Fibroblast of mammary gland (primary cell): ENCODE measurements around the gene RAB18.

Experiments used
- DNase-seq: peaks from one replicate; pipeline ENCODE4 v3.0.0-alpha.2; 2010; ENCODE audit warnings: low read depth
- H3K4me3 ChIP-seq: 2 replicates; pipeline ENCODE4 v1.5.1; 2011; ENCODE audit warnings: low read depth, mild to moderate bottlenecking, low read length, moderate library complexity; ENCODE audit not compliant: control insufficient read depth
- CTCF ChIP-seq: conservative IDR thresholded peaks from 2 replicates; pipeline ENCODE4 v1.5.1; 2011; ENCODE audit warnings: low read depth, low read length, inconsistent platforms; ENCODE audit not compliant: control insufficient read depth, insufficient read depth

The RAB18 gene

GRCh38 chr10:27531336-27531847, 27.3 kb downstream of the RAB18 start:
- TF ChIP-seq CTCF, result no peak
- no peak overlapping the region for H3K4me3 ChIP-seq
- no peak for DNase-seq

DNA sequence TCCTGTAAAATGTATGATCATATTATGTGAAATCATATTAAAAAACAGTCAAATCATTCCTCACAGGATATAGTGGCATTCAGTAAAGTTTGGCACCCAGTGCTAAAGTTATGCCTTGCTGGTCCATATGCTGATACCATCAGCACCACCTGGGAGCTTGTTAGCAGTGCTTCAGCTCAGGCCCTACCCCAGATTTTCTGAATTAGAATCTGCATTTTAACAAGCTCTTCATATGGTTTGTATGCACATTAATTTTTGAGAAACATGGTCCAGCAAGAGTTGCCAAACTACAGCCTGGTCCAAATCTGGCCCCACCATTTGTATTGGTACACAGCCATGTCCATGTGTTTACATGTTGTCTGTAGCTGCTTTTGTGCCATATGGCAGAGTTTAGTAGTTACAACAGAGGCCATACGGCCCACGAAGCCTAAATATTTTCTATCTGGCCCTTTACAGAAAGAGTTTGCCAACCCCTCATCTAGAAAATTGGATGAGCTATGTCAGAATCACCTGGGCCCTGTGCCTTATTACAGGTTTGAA, 30.1 kb downstream of the RAB18 start:
- DNase-seq, result no peak
- no peak overlapping the region for H3K4me3 ChIP-seq
- TF ChIP-seq CTCF, result no peak

GRCh38 chr10:27535317-27535716, 31.2 kb downstream of the RAB18 start:
- DNase-seq, result no peak
- H3K4me3 ChIP-seq, result no peak overlapping the region
- no peak for TF ChIP-seq CTCF

DNA sequence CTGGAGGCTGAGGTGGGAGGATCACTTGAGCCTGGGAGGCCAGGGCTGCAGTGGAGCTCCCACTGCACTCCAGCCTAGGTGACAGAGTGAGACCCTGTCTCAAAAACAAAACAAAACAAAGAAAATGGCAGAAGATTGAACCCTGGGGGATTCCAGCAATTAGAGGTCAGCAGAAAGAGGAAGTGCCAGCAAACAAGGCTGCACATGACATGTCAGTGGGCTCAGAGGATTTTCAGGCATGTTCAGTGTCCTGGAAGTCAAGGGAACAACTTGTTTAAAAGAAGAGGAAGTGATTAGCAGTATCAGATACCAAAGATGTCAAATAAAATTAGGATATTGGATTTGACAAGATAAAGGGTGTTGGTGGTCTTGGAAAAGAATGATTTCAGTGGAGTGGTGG, 32.3 kb downstream of the RAB18 start:
- DNase-seq, result no peak
- H3K4me3 ChIP-seq, result no peak overlapping the region
- no peak for TF ChIP-seq CTCF

DNA sequence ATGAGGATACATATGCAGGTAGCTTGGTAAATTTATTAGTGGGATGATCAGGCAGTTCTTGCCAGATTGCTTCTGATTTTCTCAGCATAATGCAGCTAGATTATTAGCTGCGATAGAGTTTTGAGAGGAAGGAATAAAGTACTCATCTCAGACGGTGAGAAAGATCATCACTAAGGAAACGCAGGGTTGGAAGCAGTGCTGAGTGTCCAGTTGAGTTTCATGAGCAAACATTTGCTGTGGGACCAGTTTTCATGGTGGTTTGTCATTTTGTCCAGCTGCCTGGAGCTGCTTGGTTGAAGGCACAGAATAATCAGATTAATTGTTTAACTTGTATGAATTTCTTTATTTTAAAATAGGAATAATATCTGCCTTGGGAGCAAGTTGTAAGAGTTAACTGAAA, 33.1 kb downstream of the RAB18 start:
- TF ChIP-seq CTCF, result no peak
- no peak overlapping the region for H3K4me3 ChIP-seq
- DNase-seq, result no peak

DNA sequence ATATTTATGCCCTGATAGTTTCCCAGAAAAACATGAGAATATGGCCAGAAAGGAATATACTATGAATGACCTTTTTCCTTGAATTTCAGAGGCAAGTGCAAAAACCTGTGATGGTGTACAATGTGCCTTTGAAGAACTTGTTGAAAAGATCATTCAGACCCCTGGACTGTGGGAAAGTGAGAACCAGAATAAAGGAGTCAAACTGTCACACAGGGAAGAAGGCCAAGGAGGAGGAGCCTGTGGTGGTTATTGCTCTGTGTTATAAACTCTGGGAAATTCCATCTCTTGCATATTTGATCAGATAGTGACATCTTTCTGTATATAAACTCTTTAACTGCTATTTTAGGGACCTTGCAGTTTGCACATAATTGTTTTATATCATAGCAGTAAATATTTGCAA, 33.7 kb downstream of the RAB18 start:
- TF ChIP-seq CTCF, result no peak
- H3K4me3 ChIP-seq, result no peak overlapping the region
- no peak for DNase-seq

DNA sequence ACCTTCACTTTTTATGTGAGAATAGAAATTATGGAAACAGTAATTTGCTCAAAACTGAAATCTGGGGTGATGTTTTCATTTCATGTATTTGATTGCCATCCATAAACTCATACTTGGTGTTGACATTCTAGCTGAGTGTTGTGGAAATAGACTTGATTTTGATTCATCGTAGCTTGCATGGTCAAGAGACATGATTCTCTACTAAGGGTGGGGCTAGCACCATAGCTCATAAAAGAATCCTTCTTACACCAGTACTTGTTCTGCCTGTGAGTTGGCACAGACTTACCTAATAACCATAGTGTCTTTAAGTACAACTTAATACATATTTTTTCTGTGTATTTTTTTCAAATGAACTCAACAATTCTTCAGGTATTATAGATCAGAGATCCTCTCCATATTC, 36.6 kb downstream of the RAB18 start:
- no peak overlapping the region for H3K4me3 ChIP-seq
- no peak for TF ChIP-seq CTCF
- no peak for DNase-seq
